GM18907 (cell line): ENCODE measurements around the gene VPS13A.
A peak's percentile ranks its signal among the peaks of the same experiment; 100 is the strongest.
"Not testable (repeated sequence)": the region's sequence is repeated elsewhere in the genome, so short reads cannot be mapped to it uniquely, and the experiment has no call there.

ENCODE experiments used
- ATAC-seq: cut with Tn5 transposase; IDR thresholded peaks from one replicate; pipeline ENCODE4 v1.9.1; 2021; ENCODE audit warnings: mild to moderate bottlenecking, moderate library complexity; ENCODE audit not compliant: unreplicated experiment

The VPS13A gene

DNA sequence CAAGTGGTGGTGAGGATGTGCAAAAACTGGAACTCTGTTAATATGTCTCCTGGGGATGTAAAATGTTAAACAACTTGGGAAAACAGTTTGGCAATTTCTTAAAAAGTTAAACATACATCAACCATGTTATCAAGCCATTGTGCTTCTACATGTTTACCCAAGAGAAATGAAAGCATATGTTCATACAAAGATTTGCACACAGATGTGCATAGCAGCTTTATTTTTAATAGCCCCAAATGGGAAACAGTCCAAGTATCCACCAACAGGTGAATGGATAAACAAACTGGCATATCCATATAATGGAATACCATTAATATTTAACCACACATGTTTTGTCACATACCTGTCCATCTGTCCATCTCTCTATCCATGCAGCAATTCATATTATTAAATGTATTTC lies 6.2 kb downstream of the VPS13A start:
- no peak for ATAC-seq

DNA sequence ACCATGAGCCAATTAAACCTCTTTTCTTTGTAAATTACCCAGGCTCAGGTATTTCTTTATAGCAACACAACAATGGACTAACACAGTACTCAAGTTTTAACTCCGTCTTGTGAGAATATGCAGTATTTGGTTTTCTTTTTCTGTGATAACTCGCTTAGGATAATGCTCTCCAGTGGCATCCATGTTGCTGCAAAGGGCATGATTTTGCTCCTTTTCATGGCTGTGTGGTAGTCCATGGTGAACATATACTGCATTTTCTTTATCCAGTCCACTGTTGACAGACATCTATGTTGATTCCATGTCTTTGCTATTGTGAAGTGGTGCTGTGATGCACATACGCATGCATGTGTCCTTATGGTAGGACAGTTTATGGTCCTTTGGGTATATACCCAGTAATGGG lies 10.9 kb downstream of the VPS13A start:
- no peak for ATAC-seq

DNA sequence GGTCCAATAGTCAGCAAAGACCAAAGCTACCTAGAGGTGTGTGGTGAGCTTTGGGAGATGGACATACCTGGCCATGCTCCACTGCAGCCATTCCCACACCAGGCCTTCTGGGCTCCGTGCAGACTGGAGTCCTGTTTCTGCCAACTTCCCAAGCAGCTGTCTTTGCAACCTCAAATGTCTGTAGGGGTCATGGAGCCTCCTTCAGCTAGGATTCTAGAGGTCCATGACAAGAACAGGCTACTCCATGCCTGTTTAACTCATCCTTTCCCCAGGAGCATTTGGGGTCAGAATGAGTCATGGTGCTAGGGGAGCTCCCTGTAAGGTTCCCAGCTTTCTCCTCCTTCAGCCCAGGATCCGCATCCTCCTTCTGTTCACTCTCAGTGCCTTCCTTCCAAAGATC lies 17.1 kb downstream of the VPS13A start:
- no peak for ATAC-seq

DNA sequence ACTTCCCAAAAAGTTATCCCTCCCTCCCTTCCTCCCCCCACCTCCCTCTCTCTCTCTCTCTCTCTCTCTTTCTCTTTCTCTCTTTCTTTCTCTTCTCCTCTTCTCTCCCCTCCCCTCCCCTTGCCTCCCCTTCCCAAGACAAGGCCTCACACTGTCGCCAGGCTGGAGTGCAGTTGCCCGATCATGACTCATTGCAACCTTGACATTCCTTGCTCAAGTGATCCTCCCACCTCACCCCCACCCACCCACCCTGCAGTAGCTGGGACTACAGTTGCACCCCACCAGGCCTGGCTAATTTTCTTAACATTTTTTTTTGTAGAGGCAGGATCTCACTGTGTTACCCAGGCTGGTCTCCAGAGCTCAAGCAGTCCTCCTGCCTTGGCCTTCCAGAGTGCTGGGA lies 32.8 kb downstream of the VPS13A start:
- ATAC-seq, result no peak

DNA sequence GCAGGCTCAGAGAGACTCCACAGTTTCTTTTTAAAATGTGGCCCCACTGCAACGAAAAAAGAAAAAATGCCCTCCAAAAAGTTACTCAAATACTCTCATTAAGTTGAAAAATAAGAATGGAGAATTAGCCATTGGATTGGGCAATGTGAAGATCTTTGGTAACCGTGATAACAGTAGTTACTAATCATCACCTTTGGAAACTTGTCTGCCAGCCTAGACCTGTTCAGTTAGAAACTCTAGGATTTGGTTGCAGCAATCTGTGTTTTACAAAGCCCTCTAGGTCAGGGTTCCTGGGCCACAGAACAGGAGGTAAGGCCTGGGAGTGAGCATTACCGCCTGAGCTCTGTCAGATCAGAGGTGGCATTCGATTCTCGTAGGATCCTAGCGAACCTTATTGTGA lies 34.2 kb downstream of the VPS13A start:
- no peak for ATAC-seq

DNA sequence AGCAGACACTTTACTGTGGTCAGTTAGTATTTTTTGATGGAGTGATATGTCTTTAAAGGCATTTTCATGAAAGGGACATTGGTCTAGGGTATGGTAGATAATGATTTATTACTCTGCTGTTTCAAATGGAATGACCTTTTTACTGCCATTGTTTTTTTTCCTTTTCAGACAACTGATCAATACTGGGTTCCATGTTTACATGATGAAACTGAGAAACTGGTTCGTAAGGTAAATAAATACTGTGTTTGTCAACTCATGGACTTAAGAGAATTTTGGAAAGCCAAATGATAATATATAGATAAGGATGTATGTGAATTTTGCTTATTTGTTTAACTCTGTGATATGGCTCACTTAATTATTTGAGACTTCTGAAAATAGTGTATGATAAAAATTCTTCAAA lies 35.5 kb downstream of the VPS13A start:
- no peak for ATAC-seq

DNA sequence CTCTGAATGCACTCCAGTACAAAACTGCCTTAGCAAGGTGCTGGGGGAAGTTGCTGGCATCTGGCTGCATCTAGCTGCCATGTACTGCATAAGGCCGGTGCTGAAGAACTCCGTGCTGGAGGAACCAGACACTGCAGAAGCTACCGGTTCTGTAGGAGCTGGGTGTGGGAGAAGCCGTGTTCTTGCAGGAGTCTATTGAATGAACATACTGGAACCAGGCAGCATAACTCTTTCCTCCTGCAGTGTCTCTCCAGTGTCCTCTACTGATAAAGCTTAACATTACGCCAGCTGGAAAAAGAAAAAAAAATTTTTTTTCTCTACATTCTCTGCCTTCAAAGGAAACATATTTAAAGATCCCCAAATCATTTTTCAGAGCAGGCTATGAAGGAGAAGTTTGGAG lies 38.5 kb downstream of the VPS13A start:
- ATAC-seq, result no peak

DNA sequence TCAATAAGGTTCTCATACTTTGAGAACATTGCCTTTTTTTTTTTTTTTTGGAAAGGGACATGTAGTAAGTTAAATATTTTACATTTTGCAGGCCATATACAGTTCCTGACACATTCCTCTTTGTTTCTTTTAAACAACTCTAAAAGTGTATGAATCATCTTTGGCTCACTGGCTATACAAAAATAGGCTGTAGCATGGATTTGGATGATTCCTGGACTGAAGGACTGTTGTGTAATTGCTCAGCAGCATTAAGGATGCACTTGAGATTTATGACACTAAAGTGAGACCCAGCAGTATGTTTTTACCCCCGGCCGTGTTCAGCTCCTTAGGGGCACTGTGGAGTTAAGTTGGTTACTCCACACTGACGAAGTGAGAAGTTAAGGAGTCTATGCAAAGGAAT lies 41.3 kb downstream of the VPS13A start:
- ATAC-seq, result no peak

DNA sequence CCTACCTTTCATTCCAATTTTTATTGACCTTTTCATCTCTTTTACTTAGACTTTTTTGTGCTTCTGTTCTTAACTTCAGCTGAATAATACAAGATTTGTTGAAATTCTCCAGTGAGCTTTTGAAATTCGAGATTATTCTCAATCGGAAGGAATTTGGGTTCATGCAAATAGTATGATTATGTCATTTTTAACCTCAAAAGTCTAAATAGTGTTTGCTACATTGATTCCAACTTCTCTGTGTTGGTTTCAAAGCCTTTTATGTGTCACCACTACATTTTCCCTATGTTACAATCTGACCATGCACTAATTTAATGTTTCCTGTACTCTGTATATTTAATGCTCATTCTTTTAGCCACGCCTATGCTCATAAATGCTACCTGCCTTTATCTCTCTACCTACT lies 44.1 kb downstream of the VPS13A start:
- no peak for ATAC-seq

DNA sequence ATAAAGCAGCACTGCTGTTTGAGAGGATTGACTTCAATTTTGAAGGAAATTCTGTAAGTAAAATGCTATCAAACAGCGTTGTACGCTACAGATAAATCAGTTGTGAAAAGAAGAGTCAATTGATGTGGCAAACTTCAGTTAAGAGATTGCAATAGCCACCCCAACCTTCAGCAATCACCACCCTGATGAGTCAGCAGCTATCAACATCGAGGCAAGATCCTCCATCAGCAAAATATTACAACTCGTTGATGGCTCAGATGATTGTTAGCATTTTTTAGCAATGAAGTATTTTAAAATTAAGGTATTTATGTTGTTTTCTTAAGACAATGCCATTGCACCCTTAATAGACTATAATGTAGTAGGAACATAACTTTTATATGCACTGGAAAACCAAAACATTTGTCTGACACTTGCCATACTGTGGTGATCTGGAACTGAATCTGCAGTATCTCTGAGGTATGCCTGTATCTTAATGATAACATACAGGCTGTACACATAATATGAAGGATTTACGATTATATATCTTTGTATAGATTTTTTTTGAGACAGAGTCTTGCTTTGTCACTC lies 47.5 kb downstream of the VPS13A start:
- no peak for ATAC-seq

DNA sequence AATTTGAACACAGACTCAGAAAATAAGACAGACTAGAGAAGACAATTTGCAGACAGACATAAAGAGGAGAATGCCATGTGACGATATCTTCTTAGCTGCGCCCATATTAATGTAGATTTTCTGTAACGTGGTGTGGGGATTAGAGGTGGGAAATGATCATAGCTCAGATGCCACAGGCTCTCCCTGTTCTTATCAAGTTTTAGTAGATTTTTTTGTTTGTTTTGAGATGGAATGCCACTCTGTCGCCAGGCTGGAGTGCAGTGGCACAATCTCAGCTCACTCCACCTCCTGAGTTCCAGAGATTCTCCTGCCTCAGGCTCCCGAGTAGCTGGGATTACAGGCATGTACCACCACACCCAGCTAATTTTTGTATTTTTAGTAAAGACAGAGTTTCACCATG lies 59.4 kb downstream of the VPS13A start:
- no peak for ATAC-seq

DNA sequence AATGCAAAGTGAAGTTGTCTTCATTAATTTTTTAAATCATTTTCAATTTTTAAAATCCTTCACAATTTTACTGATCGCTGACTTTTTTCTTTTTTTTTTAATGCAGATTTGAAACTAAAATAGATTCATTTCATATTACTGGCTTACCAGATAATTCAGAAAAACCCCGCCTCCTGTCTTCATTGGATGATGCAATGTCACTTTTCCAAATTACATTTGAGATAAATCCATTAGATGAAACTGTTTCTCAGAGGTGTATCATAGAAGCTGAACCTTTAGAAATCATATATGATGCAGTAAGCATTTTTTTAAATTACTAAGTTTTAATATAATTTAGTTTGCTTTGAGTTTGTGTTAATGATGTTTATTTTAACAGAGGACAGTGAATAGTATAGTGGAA lies 60.6 kb downstream of the VPS13A start:
- no peak for ATAC-seq

DNA sequence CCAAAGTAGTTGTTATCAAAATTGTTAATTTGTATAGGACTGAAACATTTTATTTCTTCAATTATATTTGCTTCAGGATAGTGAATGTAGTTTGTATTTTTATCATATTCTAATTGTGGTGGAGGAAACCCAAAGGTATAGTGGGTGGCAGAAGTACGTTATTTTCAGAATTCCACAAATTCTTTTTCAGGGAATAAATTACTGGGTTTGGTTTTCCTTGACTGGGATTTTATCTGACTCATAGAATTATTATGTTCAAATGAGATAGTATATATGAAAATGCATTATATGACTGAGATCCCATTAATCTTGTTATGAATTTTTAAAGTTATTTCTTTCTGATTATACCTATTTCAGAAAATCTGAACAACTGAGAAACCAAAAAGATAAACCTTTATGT lies 73.7 kb downstream of the VPS13A start:
- no peak for ATAC-seq

DNA sequence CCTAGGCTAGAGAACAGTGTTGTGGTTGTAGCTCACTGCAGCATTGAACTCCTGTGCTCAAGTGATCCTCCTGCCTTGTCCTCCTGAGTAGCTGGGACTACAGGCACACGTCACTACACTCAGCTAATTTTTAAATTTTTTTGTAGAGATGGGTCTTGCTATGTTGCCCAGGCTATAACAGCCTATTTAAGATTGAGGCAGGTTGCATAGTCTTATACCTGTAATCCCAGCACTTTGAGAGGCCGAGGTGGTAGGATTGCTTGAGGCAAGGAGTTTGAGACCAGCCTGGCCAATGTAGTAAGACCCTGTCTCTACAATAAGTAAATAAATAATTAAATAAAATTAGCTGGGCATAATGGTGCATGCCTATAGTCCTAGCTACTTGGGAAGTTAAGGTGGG lies 79.9 kb downstream of the VPS13A start:
- ATAC-seq, result no peak

DNA sequence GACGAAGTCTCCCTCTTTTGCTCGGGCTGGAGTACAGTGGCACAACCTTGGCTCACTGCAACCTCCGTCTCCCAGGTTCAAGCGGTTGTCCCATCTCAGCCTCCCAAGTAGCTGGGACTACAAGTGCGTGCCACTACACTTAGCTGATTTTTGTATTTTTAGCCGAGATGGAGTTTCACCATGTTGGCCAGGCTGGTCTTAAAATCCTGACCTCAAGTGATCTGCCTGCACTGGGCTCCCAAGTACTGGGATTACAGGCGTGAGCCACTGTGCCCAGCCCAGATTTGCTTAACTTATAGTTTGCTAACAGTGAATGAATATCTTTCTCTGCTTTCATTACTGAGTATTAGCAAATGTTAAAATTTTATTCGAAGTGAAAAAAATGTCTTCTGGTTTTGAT lies 84.3 kb downstream of the VPS13A start:
- ATAC-seq, result no peak

DNA sequence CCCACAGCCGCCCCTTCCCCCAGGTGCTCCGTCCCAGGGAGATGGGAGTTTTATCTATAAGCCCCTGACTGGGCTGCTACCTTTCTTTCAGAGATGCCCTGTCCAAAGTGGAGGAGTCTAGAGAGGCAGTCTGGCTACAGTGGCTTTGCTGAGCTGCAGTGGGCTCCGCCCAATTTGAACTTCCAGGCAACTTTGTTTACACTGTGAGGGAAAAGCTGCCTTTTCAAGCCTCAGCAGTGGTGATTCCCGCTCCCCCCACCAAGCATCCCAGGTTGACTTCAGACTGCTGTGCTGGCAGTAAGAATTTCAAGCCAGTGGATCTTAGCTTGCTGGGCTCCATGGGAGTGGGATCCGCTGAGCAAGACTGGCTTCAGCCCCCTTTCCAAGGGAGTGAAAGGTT lies 90.4 kb downstream of the VPS13A start:
- ATAC-seq, result not testable (repeated sequence)

DNA sequence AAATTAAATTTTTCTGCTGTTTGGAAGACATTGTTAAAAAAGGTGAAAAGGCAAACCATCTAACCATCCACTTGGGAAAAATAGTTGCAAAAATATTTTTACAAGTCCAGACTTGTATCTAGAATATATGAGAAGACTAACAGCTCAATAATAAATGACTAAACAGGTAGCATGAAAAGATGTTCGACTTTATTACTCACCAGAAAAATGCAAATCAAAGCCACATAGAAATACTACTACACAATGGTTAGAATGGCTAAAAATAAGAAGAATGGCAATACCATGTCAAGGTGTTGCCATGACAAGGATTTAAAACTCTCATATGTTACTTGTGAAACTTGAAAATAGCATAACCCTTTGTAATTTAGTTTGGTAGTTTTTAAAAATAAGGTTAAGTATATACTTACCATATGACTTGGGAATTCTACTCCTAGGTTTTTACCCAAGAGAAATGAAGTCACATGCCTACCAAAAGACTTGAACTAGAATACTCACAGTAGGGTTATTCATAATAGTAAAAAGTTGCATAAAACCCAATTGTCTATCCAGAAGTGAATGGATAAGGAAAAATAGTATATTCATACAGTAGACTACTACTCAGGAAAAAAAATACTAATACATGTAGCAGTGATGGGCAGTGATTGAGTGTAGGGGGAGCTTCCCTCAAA lies 93.8 kb downstream of the VPS13A start:
- peak; percentile 51 for ATAC-seq

DNA sequence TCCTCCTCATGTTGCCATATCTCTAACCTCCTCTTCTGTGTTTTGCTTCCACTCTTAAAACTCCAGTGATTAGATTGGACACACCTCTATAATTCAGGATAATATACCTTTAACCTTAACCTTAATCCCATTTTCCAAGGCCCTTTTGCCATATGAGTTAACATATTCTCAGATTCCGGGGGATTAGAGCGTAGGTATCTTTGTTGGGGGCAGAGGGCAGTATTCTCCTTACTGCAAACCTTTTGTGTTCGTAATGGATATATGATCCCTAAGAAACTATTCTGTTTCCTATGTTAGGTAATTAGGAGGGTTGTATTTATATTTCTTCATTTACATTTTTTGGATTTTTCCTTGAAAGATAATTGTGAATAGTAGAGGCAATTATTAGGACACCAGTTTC lies 99.5 kb downstream of the VPS13A start:
- ATAC-seq, result no peak

DNA sequence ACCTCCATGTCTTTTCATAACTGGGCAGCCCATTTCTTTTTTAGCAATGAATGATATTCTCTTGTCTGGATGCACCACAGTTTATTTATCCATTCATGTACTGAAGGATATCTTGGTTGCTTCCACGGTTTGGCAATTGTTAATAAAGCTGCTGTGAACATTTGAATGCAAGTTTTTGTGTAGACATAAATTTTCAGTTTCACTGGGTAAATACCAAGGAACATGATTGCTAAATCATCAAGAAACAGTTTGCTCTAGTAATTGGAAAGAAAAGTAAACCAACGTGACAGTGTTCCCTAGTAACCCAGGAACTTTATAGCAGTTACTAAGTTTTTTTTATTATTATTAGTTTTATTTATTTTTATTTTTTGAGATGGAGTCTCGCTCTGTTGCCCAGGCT lies 100.4 kb downstream of the VPS13A start:
- ATAC-seq, result no peak

DNA sequence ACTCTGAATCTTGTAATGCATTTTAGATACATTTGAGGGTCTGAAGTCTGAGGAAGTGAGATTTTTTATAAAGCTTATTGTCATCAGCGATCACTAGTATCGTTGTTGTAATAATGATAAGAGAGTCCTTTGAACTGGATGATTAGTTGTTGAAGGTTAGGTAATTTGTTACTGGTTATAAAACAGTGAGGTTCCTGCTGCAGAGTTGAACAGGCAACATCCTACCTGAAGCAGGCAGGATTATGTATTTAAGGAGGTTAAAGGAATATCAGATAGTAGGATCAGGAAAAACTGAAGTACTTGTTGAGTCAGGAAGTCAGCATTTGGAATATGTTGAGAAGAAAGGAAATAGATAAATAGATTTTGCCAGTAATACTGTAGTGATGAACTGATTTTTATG lies 106.7 kb downstream of the VPS13A start:
- no peak for ATAC-seq

DNA sequence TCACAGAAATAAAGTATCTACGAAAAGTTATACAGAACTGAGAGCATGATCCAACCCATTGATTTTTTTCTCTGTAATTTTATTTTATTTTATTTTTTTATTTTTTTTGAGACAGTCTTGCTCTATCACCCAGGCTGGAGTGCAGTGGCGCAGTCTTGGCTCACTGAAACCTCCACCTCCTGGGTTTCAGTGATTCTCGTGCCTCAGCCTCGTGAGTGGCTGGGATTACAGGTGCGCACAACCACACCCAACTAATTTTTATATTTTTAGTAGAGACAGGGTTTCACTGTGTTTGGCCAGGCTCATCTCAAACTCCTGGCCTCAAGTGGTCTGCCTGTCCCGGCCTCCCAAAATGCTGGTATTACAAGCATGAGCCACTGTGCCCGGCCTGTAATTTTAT lies 107.3 kb downstream of the VPS13A start:
- no peak for ATAC-seq

DNA sequence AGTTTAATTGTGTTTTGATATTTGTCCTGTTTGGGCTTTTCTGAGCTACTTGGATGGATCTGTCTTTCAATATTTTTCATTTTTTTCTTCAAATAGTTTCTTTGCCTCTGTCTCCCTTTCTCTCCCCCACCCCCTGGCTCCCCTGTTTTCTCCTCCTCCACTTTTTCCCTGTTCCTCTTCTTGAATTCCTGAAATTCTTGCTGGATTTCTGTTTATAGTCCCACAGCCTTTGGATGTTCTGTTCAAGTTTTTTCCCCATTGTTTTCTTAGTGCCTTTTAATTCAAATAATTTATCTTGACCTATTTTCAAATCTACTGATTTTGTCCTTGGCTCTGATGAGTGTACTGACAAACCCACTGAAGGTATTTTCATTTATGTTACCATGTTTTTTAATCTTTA lies 113.0 kb downstream of the VPS13A start:
- no peak for ATAC-seq

DNA sequence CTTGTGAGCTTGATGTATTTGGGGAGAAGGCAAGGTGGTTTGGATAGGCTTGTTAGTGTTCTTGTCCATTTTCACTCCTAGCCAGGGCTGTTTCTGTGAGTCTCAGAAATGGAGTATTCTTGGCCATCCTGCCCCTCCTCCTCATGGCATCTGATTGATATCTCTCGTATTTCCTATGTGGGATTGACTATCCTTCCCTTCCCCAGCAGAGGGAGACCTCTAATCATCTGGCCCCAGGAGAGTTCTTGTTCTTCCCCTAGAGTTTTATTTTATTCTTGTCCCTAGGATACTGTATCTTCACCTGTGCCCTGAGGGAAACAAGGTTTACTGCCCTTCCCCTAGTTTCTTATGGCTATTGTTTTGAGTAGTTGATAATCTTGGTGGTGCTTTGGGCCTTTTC lies 114.4 kb downstream of the VPS13A start:
- ATAC-seq, result no peak
